GM12878 (cell line): Measurements from ENCODE around the gene ABCA3. TPM values are rescaled to one million over a fixed set of nuclear protein-coding genes. Genes with fewer than 3 reads are reported as not detected.

Experiments used
- ATAC-seq: fragments of 200-7000 bp; cut with Tn5 transposase; 3 replicates; pipeline ENCODE4 v1.9.1; 2020; ENCODE audit warnings: mild to moderate bottlenecking, moderate library complexity
- BruUV-seq: library from RNA; stranded (reverse); fragments of 400-500 nt; replicated peaks from 2 replicates; lab custom pipeline; 2021; lab: Mats Ljungman, UMichigan
- CTCF ChIA-PET: fragments of 300-600 bp; sonication (Branson Sonifier 250); formaldehyde crosslinking; extraction: SDS; loops from one replicate; lab custom pipeline; 2021; ENCODE audit warnings: inconsistent platforms; lab: Yijun Ruan, JAX
- POLR2A ChIA-PET: fragments of 350-600 bp; formaldehyde crosslinking; extraction: SDS; loops from one replicate; lab custom pipeline; 2021; ENCODE audit warnings: inconsistent platforms; lab: Charles Lee
- RAD21 ChIA-PET: fragments of 300-600 bp; sonication (Branson Sonifier 250); formaldehyde crosslinking; loops from one replicate; lab custom pipeline; 2023; ENCODE audit warnings: antibody characterized with exemption; ENCODE audit not compliant: unreplicated experiment; lab: Charles Lee
- SMC1A ChIA-PET: fragments of 300-600 bp; sonication (Branson Sonifier 250); formaldehyde crosslinking; loops from one replicate; lab custom pipeline; 2023; ENCODE audit not compliant: unreplicated experiment, uncharacterized antibody; lab: Charles Lee
- DNase-seq: peaks from one replicate; pipeline ENCODE4 v3.0.0-alpha.2; 2011; ENCODE audit warnings: low read depth, low spot score
- FAIRE-seq: peaks from 3 replicates; lab custom pipeline; 2011; peaks lifted over from hg19 to GRCh38; lab: Jason Lieb, UNC
- H2AFZ ChIP-seq: 2 replicates; pipeline ENCODE4 v1.6.0; 2011; ENCODE audit warnings: low read depth, low read length, control low read depth; ENCODE audit not compliant: control insufficient read depth
- H3K27ac ChIP-seq: 2 replicates; pipeline ENCODE4 v1.5.1; 2011; ENCODE audit warnings: control low read depth; ENCODE audit not compliant: control insufficient read depth, insufficient read depth
- H3K27me3 ChIP-seq, 2 experiments: replicated peaks in 1 of 2; 2 replicates each; pipeline versions ENCODE4 v1.6.0 to v1.6.1; 2011; ENCODE audit warnings: low read length in 1 of 2; ENCODE audit not compliant: control insufficient read depth in 2 of 2, insufficient read depth in 2 of 2
- H3K36me3 ChIP-seq, 2 experiments: 2 replicates each; pipeline ENCODE4 v1.5.1; 2011; ENCODE audit warnings: low read length in 1 of 2; ENCODE audit not compliant: control insufficient read depth in 2 of 2, insufficient read depth in 2 of 2
- H3K4me1 ChIP-seq: 2 replicates; pipeline ENCODE4 v1.6.1; 2011; ENCODE audit warnings: mild to moderate bottlenecking, low read length, moderate library complexity, mixed read lengths; ENCODE audit not compliant: control insufficient read depth, insufficient read depth
- H3K4me2 ChIP-seq: 2 replicates; pipeline ENCODE4 v1.6.0; 2011; ENCODE audit warnings: control low read depth; ENCODE audit not compliant: control insufficient read depth, insufficient read depth
- H3K4me3 ChIP-seq: fragments of 200-600 bp; sonication (generic); 2 replicates; pipeline ENCODE4 v1.5.1; 2016
- H3K79me2 ChIP-seq: 2 replicates; pipeline ENCODE4 v1.6.0; 2011; ENCODE audit warnings: low read length; ENCODE audit not compliant: control insufficient read depth, insufficient read depth
- H3K9ac ChIP-seq: 2 replicates; pipeline ENCODE4 v1.8.0; 2011; ENCODE audit warnings: low read length, control low read depth, mixed read lengths; ENCODE audit not compliant: control insufficient read depth, insufficient read depth
- H3K9me3 ChIP-seq: replicated peaks from 3 replicates; pipeline ENCODE4 v1.5.1; 2011; ENCODE audit warnings: mild to moderate bottlenecking, low read length; ENCODE audit not compliant: control insufficient read depth, insufficient read depth
- H4K20me1 ChIP-seq: 2 replicates; pipeline ENCODE4 v1.6.0; 2011; ENCODE audit not compliant: control insufficient read depth, insufficient read depth
- SP1 ChIP-seq: IDR thresholded peaks from one replicate; pipeline ENCODE4 v1.6.1; 2011; ENCODE audit warnings: low read depth, low read length
- WGBS: methylation state at CpG from one replicate; pipeline ENCODE4 v1.1.6; 2016; ENCODE audit warnings: low lambda C conversion rate; ENCODE audit not compliant: insufficient replicate concordance, insufficient coverage; ENCODE audit errors: missing lambda C conversion rate; 5-methylcytosine and 5-hydroxymethylcytosine counted together
- in situ Hi-C: fragments of 300-500 bp; cut with MboI; formaldehyde crosslinking; loops from 9 replicates; pipeline ENCODE4 v1.14.3; 2018; ENCODE audit warnings: mixed read lengths
- intact Hi-C: fragments of 100-400 bp; cut with micrococcal nuclease; formaldehyde crosslinking; loops from one replicate; pipeline ENCODE4 v1.14.2; 2022; ENCODE audit not compliant: unreplicated experiment
- polyA plus RNA-seq, 11 experiments: library from polyadenylated mRNA; depleted of rRNA in 4 of 11; unstranded in 6 of 11; stranded (reverse) in 5 of 11; fragments of >200 nt; fragmentation: Nextera tagmentation in 4 of 11; fragmentation: Illumina TruSeq in 1 of 11; extraction: Ambion mirVana in 4 of 11; extraction: Trizol in 1 of 11; gene quantifications; 1 replicate in 1 of 11; 2 replicates in 10 of 11; pipeline versions ENCODE4 v1.2.1 to v1.2.3, GENCODE V29; 2011 to 2016; ENCODE audit warnings: inconsistent platforms in 2 of 11, missing spikeins in 2 of 11, low read depth in 1 of 11
- total RNA-seq, 4 experiments: library from RNA; depleted of rRNA in 3 of 4; stranded (reverse); fragments of >200 nt in 3 of 4; fragmentation: Illumina TruSeq in 1 of 4; extraction: Trizol in 1 of 4; gene quantifications; 2 replicates each; pipeline versions ENCODE4 v1.2.1 to v1.2.3, GENCODE V29; 2013 to 2021
- TF ChIP-seq, protein P1 (sequence below): IDR thresholded peaks from 2 replicates; pipeline ENCODE4 v1.6.1; 2012; ENCODE audit warnings: low read length, inconsistent platforms
- TF ChIP-seq, protein P2 (sequence below): IDR thresholded peaks from 2 replicates; pipeline ENCODE4 v1.6.1; 2011; ENCODE audit warnings: borderline replicate concordance, low read depth, mild to moderate bottlenecking, moderate library complexity, mixed read lengths, low read length; ENCODE audit not compliant: insufficient read depth; ENCODE audit errors: extremely low read length
- TF ChIP-seq, protein P3 (sequence below): fragments of 450-650 bp; IDR thresholded peaks from 2 replicates; pipeline ENCODE4 v1.6.1; 2017; ENCODE audit warnings: mild to moderate bottlenecking, moderate library complexity

Gene ABCA3
- total and polyA plus RNA-seq, 10 of the 15 experiments (the other 5 are each of a cell fraction or from before 2014, with no cell fraction given): 0.71 to 17.6 (median 6.7) TPM

- Histone ChIP-seq H3K4me2 (no peak overlapping the region), H2AFZ (no peak overlapping the region), H3K9ac (no peak overlapping the region), H3K4me1 (no peaks in the 10 kb centered on the region), H3K27me3 (no peaks in the 10 kb centered on the region), H4K20me1 (no peaks in the 10 kb centered on the region), H3K4me3 (no peak overlapping the region), H3K36me3 (no peaks in the 10 kb centered on the region)
- ChIA-PET SMC1A (no interaction called here), POLR2A (interaction anchor here (0.5 kb wide), 1 partner anchor 81 kb away, joined by 3 read pairs; no protein-coding TSS in a partner anchor)
- intact Hi-C loops (no loop called here), in situ Hi-C loops (no loop called here)
- BruUV-seq: no TSS peak
- no peak for FAIRE-seq
- TF ChIP-seq, protein P1, sequence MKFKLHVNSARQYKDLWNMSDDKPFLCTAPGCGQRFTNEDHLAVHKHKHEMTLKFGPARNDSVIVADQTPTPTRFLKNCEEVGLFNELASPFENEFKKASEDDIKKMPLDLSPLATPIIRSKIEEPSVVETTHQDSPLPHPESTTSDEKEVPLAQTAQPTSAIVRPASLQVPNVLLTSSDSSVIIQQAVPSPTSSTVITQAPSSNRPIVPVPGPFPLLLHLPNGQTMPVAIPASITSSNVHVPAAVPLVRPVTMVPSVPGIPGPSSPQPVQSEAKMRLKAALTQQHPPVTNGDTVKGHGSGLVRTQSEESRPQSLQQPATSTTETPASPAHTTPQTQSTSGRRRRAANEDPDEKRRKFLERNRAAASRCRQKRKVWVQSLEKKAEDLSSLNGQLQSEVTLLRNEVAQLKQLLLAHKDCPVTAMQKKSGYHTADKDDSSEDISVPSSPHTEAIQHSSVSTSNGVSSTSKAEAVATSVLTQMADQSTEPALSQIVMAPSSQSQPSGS: no peak
- TF ChIP-seq, protein P2, sequence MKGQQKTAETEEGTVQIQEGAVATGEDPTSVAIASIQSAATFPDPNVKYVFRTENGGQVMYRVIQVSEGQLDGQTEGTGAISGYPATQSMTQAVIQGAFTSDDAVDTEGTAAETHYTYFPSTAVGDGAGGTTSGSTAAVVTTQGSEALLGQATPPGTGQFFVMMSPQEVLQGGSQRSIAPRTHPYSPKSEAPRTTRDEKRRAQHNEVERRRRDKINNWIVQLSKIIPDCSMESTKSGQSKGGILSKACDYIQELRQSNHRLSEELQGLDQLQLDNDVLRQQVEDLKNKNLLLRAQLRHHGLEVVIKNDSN: no peak
- TF ChIP-seq SP1: no peak
- TF ChIP-seq, protein P3, sequence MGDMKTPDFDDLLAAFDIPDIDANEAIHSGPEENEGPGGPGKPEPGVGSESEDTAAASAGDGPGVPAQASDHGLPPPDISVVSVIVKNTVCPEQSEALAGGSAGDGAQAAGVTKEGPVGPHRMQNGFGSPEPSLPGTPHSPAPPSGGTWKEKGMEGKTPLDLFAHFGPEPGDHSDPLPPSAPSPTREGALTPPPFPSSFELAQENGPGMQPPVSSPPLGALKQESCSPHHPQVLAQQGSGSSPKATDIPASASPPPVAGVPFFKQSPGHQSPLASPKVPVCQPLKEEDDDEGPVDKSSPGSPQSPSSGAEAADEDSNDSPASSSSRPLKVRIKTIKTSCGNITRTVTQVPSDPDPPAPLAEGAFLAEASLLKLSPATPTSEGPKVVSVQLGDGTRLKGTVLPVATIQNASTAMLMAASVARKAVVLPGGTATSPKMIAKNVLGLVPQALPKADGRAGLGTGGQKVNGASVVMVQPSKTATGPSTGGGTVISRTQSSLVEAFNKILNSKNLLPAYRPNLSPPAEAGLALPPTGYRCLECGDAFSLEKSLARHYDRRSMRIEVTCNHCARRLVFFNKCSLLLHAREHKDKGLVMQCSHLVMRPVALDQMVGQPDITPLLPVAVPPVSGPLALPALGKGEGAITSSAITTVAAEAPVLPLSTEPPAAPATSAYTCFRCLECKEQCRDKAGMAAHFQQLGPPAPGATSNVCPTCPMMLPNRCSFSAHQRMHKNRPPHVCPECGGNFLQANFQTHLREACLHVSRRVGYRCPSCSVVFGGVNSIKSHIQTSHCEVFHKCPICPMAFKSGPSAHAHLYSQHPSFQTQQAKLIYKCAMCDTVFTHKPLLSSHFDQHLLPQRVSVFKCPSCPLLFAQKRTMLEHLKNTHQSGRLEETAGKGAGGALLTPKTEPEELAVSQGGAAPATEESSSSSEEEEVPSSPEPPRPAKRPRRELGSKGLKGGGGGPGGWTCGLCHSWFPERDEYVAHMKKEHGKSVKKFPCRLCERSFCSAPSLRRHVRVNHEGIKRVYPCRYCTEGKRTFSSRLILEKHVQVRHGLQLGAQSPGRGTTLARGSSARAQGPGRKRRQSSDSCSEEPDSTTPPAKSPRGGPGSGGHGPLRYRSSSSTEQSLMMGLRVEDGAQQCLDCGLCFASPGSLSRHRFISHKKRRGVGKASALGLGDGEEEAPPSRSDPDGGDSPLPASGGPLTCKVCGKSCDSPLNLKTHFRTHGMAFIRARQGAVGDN: no peak
- TF ChIP-seq, all 136 proteins: peak for 0
- CTCF ChIA-PET: no interaction called here
- RAD21 ChIA-PET: interaction anchor here (0.6 kb wide), 1 partner anchor 14 kb away, joined by 3 read pairs; no protein-coding TSS in a partner anchor
- Histone ChIP-seq H3K27ac (no peak overlapping the region), H3K9me3 (no peaks in the 10 kb centered on the region), H3K79me2 (no peaks in the 10 kb centered on the region)
- DNase-seq (no peak), ATAC-seq (no peak)
- 72% methylated on average over 30 of the region's 30 CpGs for WGBS
These were observed 64.8 kb downstream of the ABCA3 start for GRCh38 chr16:2275476-2276367.
